Upper lobe of right lung (tissue), 1 donor: Measurements from ENCODE around the gene HDAC7. TPM values are rescaled to one million over a fixed set of nuclear protein-coding genes. Genes with fewer than 3 reads are reported as not detected.

Experiments
- ATAC-seq: fragments of 200-7000 bp; cut with Tn5 transposase; one replicate; pipeline ENCODE4 v1.9.1; 2020; ENCODE audit warnings: mild to moderate bottlenecking, moderate library complexity
- DNase-seq: peaks from one replicate; pipeline ENCODE4 v3.0.0-alpha.2; 2020
- H3K27ac ChIP-seq: fragments of 200-600 bp; one replicate; pipeline ENCODE4 v1.8.0; 2022
- H3K27me3 ChIP-seq: fragments of 200-600 bp; one replicate; pipeline ENCODE4 v1.8.0; 2022; ENCODE audit warnings: mild to moderate bottlenecking
- H3K36me3 ChIP-seq: fragments of 200-600 bp; one replicate; pipeline ENCODE4 v1.8.0; 2022
- H3K4me1 ChIP-seq: fragments of 200-600 bp; one replicate; pipeline ENCODE4 v1.8.0; 2022
- H3K4me3 ChIP-seq: fragments of 200-600 bp; one replicate; pipeline ENCODE4 v1.8.0; 2022; ENCODE audit warnings: mild to moderate bottlenecking
- H3K9me3 ChIP-seq: fragments of 200-600 bp; one replicate; pipeline ENCODE4 v1.8.0; 2022
- CTCF ChIP-seq: fragments of 200-600 bp; IDR thresholded peaks from one replicate; pipeline ENCODE4 v1.8.0; 2022; ENCODE audit warnings: antibody characterized with exemption
- intact Hi-C: fragments of 100-400 bp; cut with DNase I; formaldehyde crosslinking; loops from one replicate; pipeline ENCODE4 v1.11.0; 2022
- total RNA-seq: library from RNA; stranded (reverse); fragmentation: NEBNext Ultra II Directional; extraction: Animal tissue kit (Norgen Biotek cat#: 25700); gene quantifications from one replicate; pipeline ENCODE4 v1.2.1, GENCODE V29; 2021
- donor health status: DM: no; HTN: yes; CAD: no; lungs with severe emphysema.

HDAC7 gene
- total RNA-seq, 1 donor from 2014 or later = 135 TPM

GRCh38 chr12:47791351-47791746 lies 28.4 kb downstream of the HDAC7 start:
- Histone ChIP-seq H3K4me1 (no peaks in the 10 kb centered on the region), H3K9me3 (no peaks in the 10 kb centered on the region), H3K36me3 (peaks cover 98% of the 10 kb centered on the region), H3K27me3 (no peaks in the 10 kb centered on the region), H3K4me3 (no peak overlapping the region), H3K27ac (no peak overlapping the region)
- no peak for ATAC-seq
- no peak for TF ChIP-seq CTCF
- DNase-seq = no peak
- intact Hi-C loops = no loop called here

- intact Hi-C loops = no loop called here
- TF ChIP-seq CTCF = no peak
- Histone ChIP-seq H3K27me3 (no peaks in the 10 kb centered on the region), H3K27ac (no peak overlapping the region), H3K36me3 (peaks cover 98% of the 10 kb centered on the region), H3K4me3 (no peak overlapping the region), H3K4me1 (no peaks in the 10 kb centered on the region), H3K9me3 (no peaks in the 10 kb centered on the region)
- no peak for ATAC-seq
- DNase-seq = no peak
Observed at GRCh38 chr12:47790676-47791350, 28.9 kb downstream of the HDAC7 start.

- ATAC-seq = no peak
- Histone ChIP-seq H3K9me3 (no peaks in the 10 kb centered on the region), H3K4me1 (no peaks in the 10 kb centered on the region), H3K4me3 (no peak overlapping the region), H3K27ac (no peak overlapping the region), H3K27me3 (no peaks in the 10 kb centered on the region), H3K36me3 (peaks cover 98% of the 10 kb centered on the region)
- intact Hi-C loops = no loop called here
- DNase-seq = no peak
- no peak for TF ChIP-seq CTCF
Observed at GRCh38 chr12:47789712-47790489, 29.8 kb downstream of the HDAC7 start.

GRCh38 chr12:47789141-47789540 lies 30.6 kb downstream of the HDAC7 start:
- Histone ChIP-seq H3K4me1 (no peaks in the 10 kb centered on the region), H3K4me3 (no peak overlapping the region), H3K36me3 (peaks cover 98% of the 10 kb centered on the region), H3K27ac (no peak overlapping the region), H3K9me3 (no peaks in the 10 kb centered on the region), H3K27me3 (no peaks in the 10 kb centered on the region)
- DNase-seq = no peak
- intact Hi-C loops = no loop called here
- no peak for TF ChIP-seq CTCF
- ATAC-seq = no peak

- Histone ChIP-seq H3K36me3 (peaks cover 98% of the 10 kb centered on the region), H3K27me3 (no peaks in the 10 kb centered on the region), H3K4me3 (no peak overlapping the region), H3K9me3 (no peaks in the 10 kb centered on the region), H3K27ac (no peak overlapping the region), H3K4me1 (no peaks in the 10 kb centered on the region)
- TF ChIP-seq CTCF = no peak
- DNase-seq = no peak
- intact Hi-C loops = no loop called here
- no peak for ATAC-seq
Observed at GRCh38 chr12:47787596-47788319, 31.9 kb downstream of the HDAC7 start.
